ENCODE results near the gene SPRYD4. TPM values are rescaled to one million over a fixed set of nuclear protein-coding genes. Genes with fewer than 3 reads are reported as not detected.
A peak's percentile ranks its signal among the peaks of the same experiment; 100 is the strongest.

Gene SPRYD4
- total and polyA plus RNA-seq, 9 of the 15 experiments (the other 6 are each of a cell fraction or from before 2014, with no cell fraction given) = 1.8 to 4.7 (median 2.8) TPM

- TF ChIP-seq ZNF436 (CRISPR knock-in tag; IDR thresholded peaks at IDR 0.05) (no peak), ZZZ3 (IDR thresholded peaks at IDR 0.05) (no peak), POLR2G (IDR thresholded peaks at IDR 0.05; ENCODE audit: low read depth, low read length) (no peak), HDAC2 (IDR thresholded peaks at IDR 0.05) (peak; percentile 76), MAZ (CRISPR knock-in tag; conservative IDR thresholded peaks at IDR 0.05 in 1 of 2, IDR thresholded peaks at IDR 0.05 in 1 of 2) (peak in 1 of 2 experiments; percentile 17; a peak in 1 of 4 replicates), ZBTB5 (IDR thresholded peaks at IDR 0.05) (no peak), EP300 (IDR thresholded peaks at IDR 0.05; ENCODE audit: low read length) (peak; percentile 79), TOE1 (IDR thresholded peaks at IDR 0.05; ENCODE audit: borderline replicate concordance) (no peak; the same call in 1 of the 2 replicates), TOE1 (CRISPR knock-in tag; IDR thresholded peaks at IDR 0.05; ENCODE audit: borderline replicate concordance, low read depth) (no peak), ARID4B (CRISPR knock-in tag; IDR thresholded peaks at IDR 0.05) (no peak), SMC3 (conservative IDR thresholded peaks at IDR 0.05; ENCODE audit: insufficient read depth, low read depth, low read length) (no peak), RFX5 (IDR thresholded peaks at IDR 0.05; ENCODE audit: low read depth, low read length) (no peak), CHD2 (IDR thresholded peaks at IDR 0.05; ENCODE audit: low read depth, low read length) (no peak)
- TF ChIP-seq, protein P1, sequence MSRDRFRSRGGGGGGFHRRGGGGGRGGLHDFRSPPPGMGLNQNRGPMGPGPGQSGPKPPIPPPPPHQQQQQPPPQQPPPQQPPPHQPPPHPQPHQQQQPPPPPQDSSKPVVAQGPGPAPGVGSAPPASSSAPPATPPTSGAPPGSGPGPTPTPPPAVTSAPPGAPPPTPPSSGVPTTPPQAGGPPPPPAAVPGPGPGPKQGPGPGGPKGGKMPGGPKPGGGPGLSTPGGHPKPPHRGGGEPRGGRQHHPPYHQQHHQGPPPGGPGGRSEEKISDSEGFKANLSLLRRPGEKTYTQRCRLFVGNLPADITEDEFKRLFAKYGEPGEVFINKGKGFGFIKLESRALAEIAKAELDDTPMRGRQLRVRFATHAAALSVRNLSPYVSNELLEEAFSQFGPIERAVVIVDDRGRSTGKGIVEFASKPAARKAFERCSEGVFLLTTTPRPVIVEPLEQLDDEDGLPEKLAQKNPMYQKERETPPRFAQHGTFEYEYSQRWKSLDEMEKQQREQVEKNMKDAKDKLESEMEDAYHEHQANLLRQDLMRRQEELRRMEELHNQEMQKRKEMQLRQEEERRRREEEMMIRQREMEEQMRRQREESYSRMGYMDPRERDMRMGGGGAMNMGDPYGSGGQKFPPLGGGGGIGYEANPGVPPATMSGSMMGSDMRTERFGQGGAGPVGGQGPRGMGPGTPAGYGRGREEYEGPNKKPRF (IDR thresholded peaks at IDR 0.05; ENCODE audit: low read depth, low read length) = no peak
Observed at GRCh38 chr12:56437430-56438176, 30.8 kb upstream of the SPRYD4 start (continued).

Measured in K562 (cell line).